ENCODE data around the gene CPNE7. TPM values are rescaled to one million over a fixed set of nuclear protein-coding genes. Genes with fewer than 3 reads are reported as not detected.

Gene CPNE7
- polyA plus RNA-seq, 1 experiment, result 7.5 TPM

DNA sequence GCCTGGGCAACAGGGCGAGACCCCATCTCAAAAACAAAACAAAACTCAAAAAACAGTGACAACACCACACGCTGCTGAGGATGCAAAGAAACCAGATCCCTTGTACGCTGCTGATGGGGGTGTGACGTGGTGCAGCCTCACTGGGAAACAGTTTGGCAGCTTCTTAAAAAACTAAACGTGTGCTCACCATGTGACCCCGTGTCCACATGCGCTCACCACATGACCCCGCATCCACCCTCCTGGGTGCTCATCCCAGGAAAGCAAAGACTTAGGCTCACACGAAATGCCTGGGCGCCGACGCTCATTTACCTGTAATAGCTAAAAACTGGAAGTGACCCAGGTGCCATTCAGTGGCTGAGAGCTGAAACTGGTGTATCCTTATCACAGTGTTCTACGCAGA is 35.0 kb upstream of the CPNE7 start:
- ChIA-PET POLR2A (interaction anchor here (0.6 to 1.0 kb wide), 2 partner anchors 9 to 68 kb away, joined by 3 to 5 read pairs; no protein-coding TSS in a partner anchor), CTCF (no interaction called here)
- TF ChIP-seq CTCF (IDR thresholded peaks at IDR 0.05; ENCODE audit: low read depth, low read length), result no peak
- H3K27me3 ChIP-seq (ENCODE audit: control insufficient read depth, insufficient read depth, low read length), result no peaks in the 10 kb centered on the region
- H3K4me3 ChIP-seq (ENCODE audit: low read depth, low read length), result no peak overlapping the region
- DNase-seq (ENCODE audit: low read depth, low spot score), result no peak
- H3K27ac ChIP-seq (ENCODE audit: low read depth, low read length), result no peak overlapping the region
- H3K9me3 ChIP-seq (ENCODE audit: control insufficient read depth, insufficient read depth, low read length), result no peaks in the 10 kb centered on the region; the same call in none of the 2 replicates

GRCh38 chr16:89541792-89542191 is 33.8 kb upstream of the CPNE7 start:
- CTCF ChIA-PET, result no interaction called here

DNA sequence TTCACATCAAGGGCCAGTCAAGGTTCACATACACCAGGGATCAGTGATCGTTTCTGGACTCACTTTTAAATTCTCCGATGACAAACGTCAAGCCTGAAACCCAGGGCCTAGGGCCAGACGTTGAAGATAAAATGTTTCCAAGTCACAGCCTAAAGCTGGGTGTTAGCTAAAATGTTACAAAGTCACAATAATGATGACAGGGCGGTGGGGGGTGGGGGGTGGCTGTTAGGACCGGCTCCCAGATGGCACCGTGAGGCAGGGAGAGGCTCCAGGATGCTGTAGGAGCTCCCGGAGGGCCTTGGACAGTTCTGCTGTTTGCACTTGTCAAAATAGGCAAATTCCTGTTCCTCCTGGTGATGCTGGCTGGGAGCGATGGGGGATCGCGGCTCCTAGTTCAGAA is 31.4 kb upstream of the CPNE7 start:
- Histone ChIP-seq H3K27me3 (ENCODE audit: control insufficient read depth, insufficient read depth, low read length) (no peaks in the 10 kb centered on the region), H3K27ac (ENCODE audit: low read depth, low read length) (no peak overlapping the region), H3K9me3 (ENCODE audit: control insufficient read depth, insufficient read depth, low read length) (no peaks in the 10 kb centered on the region; the same call in 1 of the 2 replicates), H3K4me3 (ENCODE audit: low read depth, low read length) (no peak overlapping the region)
- no peak for DNase-seq (ENCODE audit: low read depth, low spot score)
- no peak for TF ChIP-seq CTCF (IDR thresholded peaks at IDR 0.05; ENCODE audit: low read depth, low read length)
- ChIA-PET CTCF (no interaction called here), POLR2A (no interaction called here)

More at GRCh38 chr16:89541792-89542191, 33.8 kb upstream of the CPNE7 start:
- Histone ChIP-seq H3K27ac (ENCODE audit: low read depth, low read length) (no peak overlapping the region), H3K4me3 (ENCODE audit: low read depth, low read length) (no peak overlapping the region), H3K9me3 (ENCODE audit: control insufficient read depth, insufficient read depth, low read length) (no peaks in the 10 kb centered on the region; the same call in 1 of the 2 replicates), H3K27me3 (ENCODE audit: control insufficient read depth, insufficient read depth, low read length) (no peaks in the 10 kb centered on the region)
- TF ChIP-seq CTCF (IDR thresholded peaks at IDR 0.05; ENCODE audit: low read depth, low read length), result no peak
- no peak for DNase-seq (ENCODE audit: low read depth, low spot score)
- POLR2A ChIA-PET, result no interaction called here

- Histone ChIP-seq H3K4me3 (ENCODE audit: low read depth, low read length) (no peak overlapping the region), H3K27ac (ENCODE audit: low read depth, low read length) (no peak overlapping the region), H3K27me3 (ENCODE audit: control insufficient read depth, insufficient read depth, low read length) (no peaks in the 10 kb centered on the region), H3K9me3 (ENCODE audit: control insufficient read depth, insufficient read depth, low read length) (no peaks in the 10 kb centered on the region; the same call in 1 of the 2 replicates)
- TF ChIP-seq CTCF (IDR thresholded peaks at IDR 0.05; ENCODE audit: low read depth, low read length), result no peak
- CTCF ChIA-PET, result no interaction called here
- no peak for DNase-seq (ENCODE audit: low read depth, low spot score)
- POLR2A ChIA-PET, result no interaction called here
Measured at GRCh38 chr16:89544713-89545043, 30.9 kb upstream of the CPNE7 start.

DNA sequence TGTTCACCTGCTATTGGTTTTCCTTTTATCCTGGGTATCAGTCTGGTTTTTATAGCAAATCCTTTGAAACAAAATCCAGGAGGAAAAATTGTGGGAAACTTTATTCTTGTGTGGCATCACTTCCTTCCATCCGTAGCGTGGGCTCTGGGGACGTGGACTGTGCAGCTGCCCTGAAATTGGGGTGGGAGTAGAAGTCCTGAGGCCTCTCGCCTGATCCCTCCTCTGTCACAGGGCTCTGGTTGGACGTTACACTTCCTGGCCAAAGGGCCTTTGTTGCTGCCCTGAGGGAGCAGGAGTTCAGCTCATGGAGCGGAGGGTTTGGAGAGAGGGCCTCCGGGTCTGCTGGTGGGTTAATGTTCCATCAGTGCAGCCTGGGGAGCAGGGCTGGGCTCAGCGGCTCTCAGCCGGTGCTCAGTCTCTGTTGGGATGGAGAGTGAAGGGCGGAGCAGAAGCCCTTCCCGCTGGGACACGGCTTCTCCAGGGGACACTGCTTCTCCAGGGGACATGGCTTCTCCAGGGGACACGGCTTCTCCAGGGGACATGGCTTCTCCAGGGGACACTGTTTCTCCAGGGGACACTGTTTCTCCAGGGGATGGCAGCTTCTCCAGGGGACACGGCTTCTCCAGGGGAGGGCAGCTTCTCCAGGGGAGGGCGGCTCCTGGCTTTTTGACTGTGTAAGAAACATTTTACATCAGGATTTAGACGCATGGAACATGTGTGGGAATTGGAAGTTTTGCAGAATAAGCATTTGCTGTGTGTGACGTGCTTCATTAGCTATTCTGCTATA is 30.3 kb upstream of the CPNE7 start:
- Histone ChIP-seq H3K4me3 (ENCODE audit: low read depth, low read length) (no peak overlapping the region), H3K27me3 (ENCODE audit: control insufficient read depth, insufficient read depth, low read length) (no peaks in the 10 kb centered on the region), H3K9me3 (ENCODE audit: control insufficient read depth, insufficient read depth, low read length) (no peaks in the 10 kb centered on the region; the same call in 1 of the 2 replicates), H3K27ac (ENCODE audit: low read depth, low read length) (no peak overlapping the region)
- POLR2A ChIA-PET, result no interaction called here
- no peak for DNase-seq (ENCODE audit: low read depth, low spot score)
- CTCF ChIA-PET, result no interaction called here
- TF ChIP-seq CTCF (IDR thresholded peaks at IDR 0.05; ENCODE audit: low read depth, low read length), result no peak

Data from AG04450 (cell line).